HepG2 (cell line): ENCODE results near the gene CCL27. TPM values are rescaled to one million over a fixed set of nuclear protein-coding genes. Genes with fewer than 3 reads are reported as not detected.

ENCODE experiments used
- BCL3 ChIP-seq: sonication (generic); formaldehyde crosslinking; IDR thresholded peaks from 2 replicates; pipeline ENCODE4 v1.5.1; 2020; ENCODE audit warnings: mild to moderate bottlenecking, missing genetic modification reagents, moderate library complexity
- CEBPG ChIP-seq: IDR thresholded peaks from 2 replicates; pipeline ENCODE4 v1.6.1; 2016
- PAX8 ChIP-seq: sonication (generic); formaldehyde crosslinking; IDR thresholded peaks from 2 replicates; pipeline ENCODE4 v1.8.0; 2022; ENCODE audit warnings: mild to moderate bottlenecking, missing genetic modification reagents, borderline replicate concordance
- SCMH1 ChIP-seq: sonication (generic); formaldehyde crosslinking; IDR thresholded peaks from 2 replicates; pipeline ENCODE4 v1.9.0; 2021; ENCODE audit warnings: missing genetic modification reagents, mild to moderate bottlenecking, borderline replicate concordance
- ZC3H13 ChIP-seq: sonication (generic); formaldehyde crosslinking; IDR thresholded peaks from 2 replicates; pipeline ENCODE4 v1.8.1; 2023; ENCODE audit warnings: mild to moderate bottlenecking, missing genetic modification reagents, moderate library complexity
- ZNF256 ChIP-seq: sonication (generic); formaldehyde crosslinking; conservative IDR thresholded peaks from 2 replicates; pipeline ENCODE4 v1.4.0; 2020; ENCODE audit warnings: missing genetic modification reagents
- ZNF432 ChIP-seq: sonication (generic); formaldehyde crosslinking; IDR thresholded peaks from 2 replicates; pipeline ENCODE4 v1.5.0; 2020; ENCODE audit warnings: missing genetic modification reagents, mild to moderate bottlenecking, borderline replicate concordance
- ZNF446 ChIP-seq: sonication (generic); formaldehyde crosslinking; IDR thresholded peaks from 2 replicates; pipeline ENCODE4 v1.5.0; 2020; ENCODE audit warnings: mild to moderate bottlenecking, missing genetic modification reagents
- ZNF543 ChIP-seq: sonication (generic); formaldehyde crosslinking; IDR thresholded peaks from 2 replicates; pipeline ENCODE4 v1.4.0; 2020; ENCODE audit warnings: mild to moderate bottlenecking, missing genetic modification reagents
- polyA plus RNA-seq, 8 experiments: library from polyadenylated mRNA; depleted of rRNA in 3 of 8; stranded (reverse) in 7 of 8; unstranded in 1 of 8; fragments of >200 nt; fragmentation: Illumina TruSeq in 4 of 8; extraction: Trizol in 4 of 8; gene quantifications; 2 replicates each; pipeline versions ENCODE4 v1.2.1 to v1.2.3, GENCODE V29; 2011 to 2016; ENCODE audit warnings: low read depth in 4 of 8, missing spikeins in 1 of 8, mixed read lengths in 1 of 8; ENCODE audit not compliant: insufficient read depth in 1 of 8
- total RNA-seq, 5 experiments: library from RNA; depleted of rRNA; stranded (reverse); fragments of >200 nt; fragmentation: Illumina TruSeq; extraction: Trizol; gene quantifications; 2 replicates each; pipeline ENCODE4 v1.2.3, GENCODE V29; 2016; ENCODE audit warnings: low read depth in 1 of 5
- TF ChIP-seq, protein P1 (sequence below): sonication (generic); formaldehyde crosslinking; IDR thresholded peaks from 2 replicates; pipeline ENCODE4 v1.4.0; 2020; ENCODE audit warnings: missing genetic modification reagents
- TF ChIP-seq, protein P2 (sequence below): sonication (generic); formaldehyde crosslinking; IDR thresholded peaks from 2 replicates; pipeline ENCODE4 v1.5.0; 2020; ENCODE audit warnings: mild to moderate bottlenecking, missing genetic modification reagents
- TF ChIP-seq, protein P3 (sequence below): sonication (generic); formaldehyde crosslinking; IDR thresholded peaks from 2 replicates; pipeline ENCODE4 v1.4.0; 2020; ENCODE audit warnings: missing genetic modification reagents, mild to moderate bottlenecking, borderline replicate concordance

CCL27 gene
- total and polyA plus RNA-seq, 2 of the 13 experiments (the other 11 are each of a cell fraction or from before 2014, with no cell fraction given) = not detected

DNA sequence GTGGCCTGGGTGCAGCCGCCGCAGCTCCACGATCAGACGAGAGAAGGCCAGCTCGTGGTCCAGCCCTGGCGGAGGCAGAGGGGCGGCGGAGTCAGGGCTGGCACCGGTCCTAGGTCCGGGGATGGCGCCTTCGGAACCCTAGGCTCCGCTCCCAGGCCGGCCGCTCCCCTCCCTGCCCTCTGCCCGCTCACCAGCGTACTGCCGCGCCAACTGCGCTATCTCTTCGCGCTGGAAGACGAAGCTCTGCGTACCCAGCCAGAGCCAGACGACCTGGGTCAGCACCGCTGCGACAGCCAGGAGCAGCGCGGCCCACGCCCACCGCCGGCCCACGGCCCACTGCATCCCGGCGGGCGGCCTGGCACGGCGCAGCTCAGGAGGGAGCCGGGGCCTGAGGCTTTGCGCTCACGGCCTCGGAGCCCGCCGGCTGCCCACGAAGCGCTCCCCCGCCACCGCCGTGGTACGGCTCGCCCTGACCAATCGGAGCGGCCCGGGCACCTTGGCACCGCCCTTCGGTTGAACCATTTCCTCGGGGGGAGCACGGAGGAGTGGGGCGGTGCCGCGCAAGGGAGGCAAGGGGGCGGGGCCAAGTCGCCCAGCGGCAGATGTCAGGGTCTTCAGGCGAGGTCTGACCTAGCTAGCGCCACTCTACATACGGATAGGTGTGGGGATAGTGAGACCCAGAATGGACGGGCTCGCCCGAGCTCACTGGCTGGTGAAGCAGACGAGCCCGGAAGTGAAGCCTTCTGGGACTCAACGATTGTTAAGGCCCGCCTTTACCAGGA, 24.9 kb downstream of the CCL27 start, which contains the start of gene SIGMAR1 (continued):
- peak; percentile 92 for TF ChIP-seq BCL3 (CRISPR knock-in tag)
- TF ChIP-seq, protein P1, sequence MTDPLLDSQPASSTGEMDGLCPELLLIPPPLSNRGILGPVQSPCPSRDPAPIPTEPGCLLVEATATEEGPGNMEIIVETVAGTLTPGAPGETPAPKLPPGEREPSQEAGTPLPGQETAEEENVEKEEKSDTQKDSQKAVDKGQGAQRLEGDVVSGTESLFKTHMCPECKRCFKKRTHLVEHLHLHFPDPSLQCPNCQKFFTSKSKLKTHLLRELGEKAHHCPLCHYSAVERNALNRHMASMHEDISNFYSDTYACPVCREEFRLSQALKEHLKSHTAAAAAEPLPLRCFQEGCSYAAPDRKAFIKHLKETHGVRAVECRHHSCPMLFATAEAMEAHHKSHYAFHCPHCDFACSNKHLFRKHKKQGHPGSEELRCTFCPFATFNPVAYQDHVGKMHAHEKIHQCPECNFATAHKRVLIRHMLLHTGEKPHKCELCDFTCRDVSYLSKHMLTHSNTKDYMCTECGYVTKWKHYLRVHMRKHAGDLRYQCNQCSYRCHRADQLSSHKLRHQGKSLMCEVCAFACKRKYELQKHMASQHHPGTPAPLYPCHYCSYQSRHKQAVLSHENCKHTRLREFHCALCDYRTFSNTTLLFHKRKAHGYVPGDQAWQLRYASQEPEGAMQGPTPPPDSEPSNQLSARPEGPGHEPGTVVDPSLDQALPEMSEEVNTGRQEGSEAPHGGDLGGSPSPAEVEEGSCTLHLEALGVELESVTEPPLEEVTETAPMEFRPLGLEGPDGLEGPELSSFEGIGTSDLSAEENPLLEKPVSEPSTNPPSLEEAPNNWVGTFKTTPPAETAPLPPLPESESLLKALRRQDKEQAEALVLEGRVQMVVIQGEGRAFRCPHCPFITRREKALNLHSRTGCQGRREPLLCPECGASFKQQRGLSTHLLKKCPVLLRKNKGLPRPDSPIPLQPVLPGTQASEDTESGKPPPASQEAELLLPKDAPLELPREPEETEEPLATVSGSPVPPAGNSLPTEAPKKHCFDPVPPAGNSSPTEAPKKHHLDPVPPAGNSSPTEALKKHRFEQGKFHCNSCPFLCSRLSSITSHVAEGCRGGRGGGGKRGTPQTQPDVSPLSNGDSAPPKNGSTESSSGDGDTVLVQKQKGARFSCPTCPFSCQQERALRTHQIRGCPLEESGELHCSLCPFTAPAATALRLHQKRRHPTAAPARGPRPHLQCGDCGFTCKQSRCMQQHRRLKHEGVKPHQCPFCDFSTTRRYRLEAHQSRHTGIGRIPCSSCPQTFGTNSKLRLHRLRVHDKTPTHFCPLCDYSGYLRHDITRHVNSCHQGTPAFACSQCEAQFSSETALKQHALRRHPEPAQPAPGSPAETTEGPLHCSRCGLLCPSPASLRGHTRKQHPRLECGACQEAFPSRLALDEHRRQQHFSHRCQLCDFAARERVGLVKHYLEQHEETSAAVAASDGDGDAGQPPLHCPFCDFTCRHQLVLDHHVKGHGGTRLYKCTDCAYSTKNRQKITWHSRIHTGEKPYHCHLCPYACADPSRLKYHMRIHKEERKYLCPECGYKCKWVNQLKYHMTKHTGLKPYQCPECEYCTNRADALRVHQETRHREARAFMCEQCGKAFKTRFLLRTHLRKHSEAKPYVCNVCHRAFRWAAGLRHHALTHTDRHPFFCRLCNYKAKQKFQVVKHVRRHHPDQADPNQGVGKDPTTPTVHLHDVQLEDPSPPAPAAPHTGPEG (CRISPR knock-in tag) = peak; percentile 85
- TF ChIP-seq, protein P2, sequence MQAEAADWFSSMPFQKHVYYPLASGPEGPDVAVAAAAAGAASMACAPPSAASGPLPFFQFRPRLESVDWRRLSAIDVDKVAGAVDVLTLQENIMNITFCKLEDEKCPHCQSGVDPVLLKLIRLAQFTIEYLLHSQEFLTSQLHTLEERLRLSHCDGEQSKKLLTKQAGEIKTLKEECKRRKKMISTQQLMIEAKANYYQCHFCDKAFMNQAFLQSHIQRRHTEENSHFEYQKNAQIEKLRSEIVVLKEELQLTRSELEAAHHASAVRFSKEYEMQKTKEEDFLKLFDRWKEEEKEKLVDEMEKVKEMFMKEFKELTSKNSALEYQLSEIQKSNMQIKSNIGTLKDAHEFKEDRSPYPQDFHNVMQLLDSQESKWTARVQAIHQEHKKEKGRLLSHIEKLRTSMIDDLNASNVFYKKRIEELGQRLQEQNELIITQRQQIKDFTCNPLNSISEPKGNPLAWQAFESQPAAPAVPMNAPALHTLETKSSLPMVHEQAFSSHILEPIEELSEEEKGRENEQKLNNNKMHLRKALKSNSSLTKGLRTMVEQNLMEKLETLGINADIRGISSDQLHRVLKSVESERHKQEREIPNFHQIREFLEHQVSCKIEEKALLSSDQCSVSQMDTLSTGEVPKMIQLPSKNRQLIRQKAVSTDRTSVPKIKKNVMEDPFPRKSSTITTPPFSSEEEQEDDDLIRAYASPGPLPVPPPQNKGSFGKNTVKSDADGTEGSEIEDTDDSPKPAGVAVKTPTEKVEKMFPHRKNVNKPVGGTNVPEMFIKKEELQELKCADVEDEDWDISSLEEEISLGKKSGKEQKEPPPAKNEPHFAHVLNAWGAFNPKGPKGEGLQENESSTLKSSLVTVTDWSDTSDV (CRISPR knock-in tag) = peak; percentile 58; the same call in 1 of the 2 replicates
- TF ChIP-seq PAX8 (CRISPR knock-in tag) = peak; percentile 44; the same call in 1 of the 2 replicates
- TF ChIP-seq ZNF543 = peak; percentile 74; the same call in 1 of the 2 replicates
- peak; percentile 18; the same call in 1 of the 2 replicates for TF ChIP-seq CEBPG (CRISPR knock-in tag)
- TF ChIP-seq ZC3H13 (CRISPR knock-in tag) = no peak
- TF ChIP-seq ZNF432 = no peak
- peak; percentile 95; the same call in 1 of the 2 replicates for TF ChIP-seq ZNF446
- TF ChIP-seq SCMH1 (CRISPR knock-in tag) = no peak
- TF ChIP-seq ZNF256 = no peak
- TF ChIP-seq, protein P3, sequence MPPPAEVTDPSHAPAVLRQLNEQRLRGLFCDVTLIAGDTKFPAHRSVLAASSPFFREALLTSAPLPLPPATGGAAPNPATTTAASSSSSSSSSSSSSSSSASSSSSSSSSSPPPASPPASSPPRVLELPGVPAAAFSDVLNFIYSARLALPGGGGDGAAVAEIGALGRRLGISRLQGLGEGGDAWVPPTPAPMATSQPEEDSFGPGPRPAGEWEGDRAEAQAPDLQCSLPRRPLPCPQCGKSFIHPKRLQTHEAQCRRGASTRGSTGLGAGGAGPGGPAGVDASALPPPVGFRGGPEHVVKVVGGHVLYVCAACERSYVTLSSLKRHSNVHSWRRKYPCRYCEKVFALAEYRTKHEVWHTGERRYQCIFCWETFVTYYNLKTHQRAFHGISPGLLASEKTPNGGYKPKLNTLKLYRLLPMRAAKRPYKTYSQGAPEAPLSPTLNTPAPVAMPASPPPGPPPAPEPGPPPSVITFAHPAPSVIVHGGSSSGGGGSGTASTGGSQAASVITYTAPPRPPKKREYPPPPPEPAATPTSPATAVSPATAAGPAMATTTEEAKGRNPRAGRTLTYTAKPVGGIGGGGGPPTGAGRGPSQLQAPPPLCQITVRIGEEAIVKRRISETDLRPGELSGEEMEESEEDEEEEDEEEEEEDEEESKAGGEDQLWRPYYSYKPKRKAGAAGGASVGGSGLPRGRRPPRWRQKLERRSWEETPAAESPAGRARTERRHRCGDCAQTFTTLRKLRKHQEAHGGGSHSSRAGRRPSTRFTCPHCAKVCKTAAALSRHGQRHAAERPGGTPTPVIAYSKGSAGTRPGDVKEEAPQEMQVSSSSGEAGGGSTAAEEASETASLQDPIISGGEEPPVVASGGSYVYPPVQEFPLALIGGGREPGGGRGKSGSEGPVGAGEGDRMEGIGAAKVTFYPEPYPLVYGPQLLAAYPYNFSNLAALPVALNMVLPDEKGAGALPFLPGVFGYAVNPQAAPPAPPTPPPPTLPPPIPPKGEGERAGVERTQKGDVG (CRISPR knock-in tag) = no peak
